Glomerular visceral epithelial cell (primary cell): ENCODE measurements around the gene RIMBP2.

Experiments used
- DNase-seq: peaks from one replicate; pipeline ENCODE4 v3.0.0-alpha.2; 2016; ENCODE audit errors: extremely low spot score

RIMBP2 gene

GRCh38 chr12:130633771-130634170, 82.3 kb downstream of the RIMBP2 start:
- DNase-seq, result no peak

- no peak for DNase-seq
Measured at GRCh38 chr12:130632642-130633041, 83.5 kb downstream of the RIMBP2 start.

GRCh38 chr12:130628304-130628703, 87.8 kb downstream of the RIMBP2 start:
- DNase-seq, result no peak

GRCh38 chr12:130627175-130627574, 88.9 kb downstream of the RIMBP2 start:
- DNase-seq, result no peak

- no peak for DNase-seq
Measured at GRCh38 chr12:130626601-130627000, 89.5 kb downstream of the RIMBP2 start.

GRCh38 chr12:130625201-130625600, 90.9 kb downstream of the RIMBP2 start:
- DNase-seq, result no peak

- no peak for DNase-seq
Measured at GRCh38 chr12:130622803-130623202, 93.3 kb downstream of the RIMBP2 start.

GRCh38 chr12:130621696-130622298, 94.3 kb downstream of the RIMBP2 start:
- DNase-seq, result no peak

- no peak for DNase-seq
Measured at GRCh38 chr12:130620756-130621155, 95.3 kb downstream of the RIMBP2 start.

GRCh38 chr12:130620281-130620680, 95.8 kb downstream of the RIMBP2 start:
- no peak for DNase-seq

GRCh38 chr12:130619385-130620001, 96.6 kb downstream of the RIMBP2 start:
- no peak for DNase-seq

GRCh38 chr12:130617219-130617618, 98.9 kb downstream of the RIMBP2 start:
- DNase-seq, result no peak

GRCh38 chr12:130615861-130616345, 100.2 kb downstream of the RIMBP2 start:
- no peak for DNase-seq

GRCh38 chr12:130614530-130614905, 101.6 kb downstream of the RIMBP2 start:
- no peak for DNase-seq

- DNase-seq, result no peak
Measured at GRCh38 chr12:130613831-130614529, 102.1 kb downstream of the RIMBP2 start.

GRCh38 chr12:130613131-130613530, 103.0 kb downstream of the RIMBP2 start:
- no peak for DNase-seq

- DNase-seq, result no peak
Measured at GRCh38 chr12:130611026-130611905, 104.8 kb downstream of the RIMBP2 start.

- no peak for DNase-seq
Measured at GRCh38 chr12:130609966-130610365, 106.1 kb downstream of the RIMBP2 start.

- no peak for DNase-seq
Measured at GRCh38 chr12:130608831-130609230, 107.3 kb downstream of the RIMBP2 start.

- no peak for DNase-seq
Measured at GRCh38 chr12:130608132-130608531, 108.0 kb downstream of the RIMBP2 start.

GRCh38 chr12:130606231-130606630, 109.9 kb downstream of the RIMBP2 start:
- DNase-seq, result no peak

GRCh38 chr12:130603396-130603965, 112.6 kb downstream of the RIMBP2 start:
- DNase-seq, result no peak
